Measurements from ENCODE around the gene CPA1. TPM values are rescaled to one million over a fixed set of nuclear protein-coding genes. Genes with fewer than 3 reads are reported as not detected.

CPA1 gene
- total RNA-seq, 1 experiment from 2014 or later = not detected

DNA sequence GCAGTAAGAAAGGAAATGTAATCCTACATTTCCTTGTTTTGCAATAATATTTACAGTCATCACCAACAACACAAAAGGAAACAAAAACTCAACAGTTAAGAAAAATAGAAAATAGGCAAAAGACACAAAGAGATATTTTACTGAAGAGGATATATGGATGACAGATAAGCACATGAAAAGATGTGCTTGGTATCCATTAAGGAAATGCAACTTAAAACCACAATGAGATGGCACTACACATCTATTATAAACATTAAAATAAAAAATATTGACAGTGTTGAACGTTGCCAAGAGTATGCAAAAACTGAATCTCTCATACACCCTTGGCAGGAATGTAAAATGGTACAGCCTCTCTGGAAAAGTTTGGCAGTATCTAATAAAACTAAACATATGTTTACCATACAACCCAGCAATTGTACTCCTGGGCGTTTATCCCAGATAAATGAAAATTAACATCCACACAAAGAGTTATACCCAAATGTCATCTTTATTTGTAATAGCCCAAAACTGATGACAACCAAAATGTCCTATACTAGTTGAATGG is 55.1 kb downstream of the CPA1 start:
- H3K79me1 ChIP-seq (ENCODE audit: insufficient read depth, low read depth, low read length, poor library complexity, severe bottlenecking) = no peaks in the 10 kb centered on the region
- H3K27ac Mint-ChIP-seq = no peak overlapping the region
- H3K9me3 ChIP-seq (ENCODE audit: control insufficient read depth, low read depth, low read length) = no peaks in the 10 kb centered on the region

More for the DNA sequence above, 55.1 kb downstream of the CPA1 start:
- Histone ChIP-seq H3K23ac (ENCODE audit: insufficient read length, low read depth, low read length) (no peak overlapping the region), H3K56ac (ENCODE audit: insufficient read length, low read depth, low read length) (no peak overlapping the region), H2BK20ac (ENCODE audit: low read depth, low read length, poor library complexity, severe bottlenecking) (no peak overlapping the region), H3K4me1 (ENCODE audit: insufficient read depth, low read length) (no peaks in the 10 kb centered on the region; the same call in 1 of the 2 replicates), H4K5ac (ENCODE audit: insufficient read length, low read depth, low read length) (no peak overlapping the region), H2BK120ac (ENCODE audit: low read depth, low read length, poor library complexity, severe bottlenecking) (no peak overlapping the region), H4K20me1 (ENCODE audit: control insufficient read depth, insufficient read depth, insufficient read length) (no peaks in the 10 kb centered on the region), H3K27me3 (ENCODE audit: insufficient read depth, low read length) (no peaks in the 10 kb centered on the region), H3K18ac (ENCODE audit: insufficient read length, low read depth, low read length) (no peak overlapping the region), H3K4ac (ENCODE audit: low read depth, low read length) (no peak overlapping the region), H3K27ac (ENCODE audit: insufficient read length, low read depth, low read length) (no peak overlapping the region), H2BK15ac (ENCODE audit: low read depth, low read length) (no peak overlapping the region), H2AFZ (ENCODE audit: low read length) (no peak overlapping the region), H3K4me2 (ENCODE audit: insufficient read depth, insufficient read length, low read length) (no peak overlapping the region), H4K8ac (replicated peaks; ENCODE audit: insufficient read length, low read depth, low read length) (no peak overlapping the region), H3T11ph (ENCODE audit: low read length) (no peak overlapping the region), H2BK12ac (ENCODE audit: insufficient read length, low read depth, low read length) (no peak overlapping the region), H2AK5ac (ENCODE audit: insufficient read length, low read length) (no peak overlapping the region), H2BK5ac (ENCODE audit: insufficient read length, low read length) (no peak overlapping the region), H3K79me2 (ENCODE audit: insufficient read depth, low read length) (no peaks in the 10 kb centered on the region), H3K9ac (ENCODE audit: extremely low read depth, insufficient read length, low read length) (no peak overlapping the region), H3K23me2 (ENCODE audit: insufficient read length, low read depth, low read length, poor library complexity, severe bottlenecking) (no peaks in the 10 kb centered on the region), H3K14ac (ENCODE audit: insufficient read depth, low read length) (no peak overlapping the region), H4K91ac (ENCODE audit: insufficient read length, low read depth, low read length) (no peak overlapping the region)
- TF ChIP-seq, protein P1, sequence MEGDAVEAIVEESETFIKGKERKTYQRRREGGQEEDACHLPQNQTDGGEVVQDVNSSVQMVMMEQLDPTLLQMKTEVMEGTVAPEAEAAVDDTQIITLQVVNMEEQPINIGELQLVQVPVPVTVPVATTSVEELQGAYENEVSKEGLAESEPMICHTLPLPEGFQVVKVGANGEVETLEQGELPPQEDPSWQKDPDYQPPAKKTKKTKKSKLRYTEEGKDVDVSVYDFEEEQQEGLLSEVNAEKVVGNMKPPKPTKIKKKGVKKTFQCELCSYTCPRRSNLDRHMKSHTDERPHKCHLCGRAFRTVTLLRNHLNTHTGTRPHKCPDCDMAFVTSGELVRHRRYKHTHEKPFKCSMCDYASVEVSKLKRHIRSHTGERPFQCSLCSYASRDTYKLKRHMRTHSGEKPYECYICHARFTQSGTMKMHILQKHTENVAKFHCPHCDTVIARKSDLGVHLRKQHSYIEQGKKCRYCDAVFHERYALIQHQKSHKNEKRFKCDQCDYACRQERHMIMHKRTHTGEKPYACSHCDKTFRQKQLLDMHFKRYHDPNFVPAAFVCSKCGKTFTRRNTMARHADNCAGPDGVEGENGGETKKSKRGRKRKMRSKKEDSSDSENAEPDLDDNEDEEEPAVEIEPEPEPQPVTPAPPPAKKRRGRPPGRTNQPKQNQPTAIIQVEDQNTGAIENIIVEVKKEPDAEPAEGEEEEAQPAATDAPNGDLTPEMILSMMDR (conservative IDR thresholded peaks at IDR 0.05) = no peak
- peaks cover 6 to 9% of the 10 kb centered on the region in 2 experiments; a peak in 3 of 4 replicates for H3K4me1 Mint-ChIP-seq
- peaks cover 0 to 1% (median under 1%) of the 10 kb centered on the region in 3 experiments; a peak in 2 of 7 replicates for H3K36me3 Mint-ChIP-seq (ENCODE audit: insufficient read depth in 1 of 3, low read depth in 3 of 3)
- no peaks in the 10 kb centered on the region for H3K27me3 Mint-ChIP-seq (ENCODE audit: low read depth)
- no peak overlapping the region for H3K4me3 Mint-ChIP-seq
- peaks cover 0 to 1% of the 10 kb centered on the region in 2 experiments; a peak in 1 of 5 replicates for H3K9me3 Mint-ChIP-seq
- no peak for DNase-seq
- WGBS (ENCODE audit: extremely low coverage, insufficient read length, low lambda C conversion rate) = no CpG with 5 or more reads among the region's 2 CpGs
